ENCODE data around the gene DLG5. TPM values are rescaled to one million over a fixed set of nuclear protein-coding genes. Genes with fewer than 3 reads are reported as not detected.

DLG5 gene
- polyA plus RNA-seq, 1 of the 3 experiments (the other 2 are of a cell fraction), result 31.3 TPM

DNA sequence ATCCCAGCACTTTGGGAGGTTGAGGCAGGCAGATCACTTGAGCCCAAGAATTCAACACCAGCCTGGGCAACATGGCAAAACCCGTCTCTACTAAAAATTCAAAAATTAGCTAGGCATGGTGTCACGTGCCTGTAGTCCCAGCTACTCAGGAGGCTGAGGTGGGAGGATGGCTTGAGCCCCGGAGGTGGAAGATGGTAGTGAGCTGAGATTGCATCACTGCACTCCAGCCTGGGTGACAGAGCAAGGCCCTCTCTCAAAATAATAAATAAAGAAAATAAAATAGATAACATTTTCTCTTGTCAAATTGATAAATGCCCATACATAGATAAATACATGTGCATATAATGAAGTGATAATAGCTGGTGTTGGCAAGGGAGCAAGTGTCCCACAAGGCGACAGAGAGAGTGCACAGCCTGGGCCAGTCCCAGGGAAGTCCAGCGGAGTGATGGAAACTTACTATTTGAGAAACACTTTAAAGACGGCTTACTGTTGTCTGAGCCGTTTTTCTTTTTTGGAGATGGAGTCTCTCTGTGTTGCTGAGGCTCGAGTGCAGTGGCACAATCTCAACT, 33.4 kb upstream of the DLG5 start:
- Histone ChIP-seq H3F3A (replicated peaks; ENCODE audit: insufficient read depth) (no peaks in the 10 kb centered on the region), H3K9me3 (no peaks in the 10 kb centered on the region), H3K79me2 (ENCODE audit: insufficient read depth) (no peaks in the 10 kb centered on the region), H3K36me3 (replicated peaks in 1 of 2; ENCODE audit: control insufficient read depth in 1 of 2, insufficient read depth in 2 of 2, low read length in 1 of 2) (no peaks in the 10 kb centered on the region), H4K20me1 (ENCODE audit: insufficient read depth) (no peaks in the 10 kb centered on the region), H3K9me2 (no peaks in the 10 kb centered on the region), H3K9ac (no peak overlapping the region), H3K27ac (ENCODE audit: low read depth in 2 of 2, low read length in 1 of 2) (no peak overlapping the region), H3K4me3 (ENCODE audit: low read depth in 2 of 2, low read length in 1 of 2) (no peak overlapping the region), H2AFZ (ENCODE audit: low read depth) (no peak overlapping the region), H3K27me3 (ENCODE audit: insufficient read depth) (no peaks in the 10 kb centered on the region), H3K4me1 (ENCODE audit: control insufficient read depth in 1 of 2, insufficient read depth in 2 of 2, low read depth in 1 of 2, low read length in 1 of 2) (no peaks in the 10 kb centered on the region; a peak in 1 of 4 replicates), H3K4me2 (no peak overlapping the region)
- TF ChIP-seq GATA2 (CRISPR knock-in tag; IDR thresholded peaks at IDR 0.05) (no peak), RXRA (IDR thresholded peaks at IDR 0.05; ENCODE audit: borderline replicate concordance, low read depth) (no peak), EP300 (IDR thresholded peaks at IDR 0.05; ENCODE audit: borderline replicate concordance in 1 of 2, low read depth in 1 of 2, low read length in 1 of 2) (no peak)
- TF ChIP-seq, protein P1, sequence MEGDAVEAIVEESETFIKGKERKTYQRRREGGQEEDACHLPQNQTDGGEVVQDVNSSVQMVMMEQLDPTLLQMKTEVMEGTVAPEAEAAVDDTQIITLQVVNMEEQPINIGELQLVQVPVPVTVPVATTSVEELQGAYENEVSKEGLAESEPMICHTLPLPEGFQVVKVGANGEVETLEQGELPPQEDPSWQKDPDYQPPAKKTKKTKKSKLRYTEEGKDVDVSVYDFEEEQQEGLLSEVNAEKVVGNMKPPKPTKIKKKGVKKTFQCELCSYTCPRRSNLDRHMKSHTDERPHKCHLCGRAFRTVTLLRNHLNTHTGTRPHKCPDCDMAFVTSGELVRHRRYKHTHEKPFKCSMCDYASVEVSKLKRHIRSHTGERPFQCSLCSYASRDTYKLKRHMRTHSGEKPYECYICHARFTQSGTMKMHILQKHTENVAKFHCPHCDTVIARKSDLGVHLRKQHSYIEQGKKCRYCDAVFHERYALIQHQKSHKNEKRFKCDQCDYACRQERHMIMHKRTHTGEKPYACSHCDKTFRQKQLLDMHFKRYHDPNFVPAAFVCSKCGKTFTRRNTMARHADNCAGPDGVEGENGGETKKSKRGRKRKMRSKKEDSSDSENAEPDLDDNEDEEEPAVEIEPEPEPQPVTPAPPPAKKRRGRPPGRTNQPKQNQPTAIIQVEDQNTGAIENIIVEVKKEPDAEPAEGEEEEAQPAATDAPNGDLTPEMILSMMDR (IDR thresholded peaks at IDR 0.05), result no peak
- TF ChIP-seq, protein P2, sequence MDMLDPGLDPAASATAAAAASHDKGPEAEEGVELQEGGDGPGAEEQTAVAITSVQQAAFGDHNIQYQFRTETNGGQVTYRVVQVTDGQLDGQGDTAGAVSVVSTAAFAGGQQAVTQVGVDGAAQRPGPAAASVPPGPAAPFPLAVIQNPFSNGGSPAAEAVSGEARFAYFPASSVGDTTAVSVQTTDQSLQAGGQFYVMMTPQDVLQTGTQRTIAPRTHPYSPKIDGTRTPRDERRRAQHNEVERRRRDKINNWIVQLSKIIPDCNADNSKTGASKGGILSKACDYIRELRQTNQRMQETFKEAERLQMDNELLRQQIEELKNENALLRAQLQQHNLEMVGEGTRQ (IDR thresholded peaks at IDR 0.05; ENCODE audit: borderline replicate concordance, low read depth, low read length), result no peak
- ChIA-PET CTCF (interaction anchor here (0.7 kb wide), 1 partner anchor 123 kb away, joined by 3 read pairs; no protein-coding TSS in a partner anchor), POLR2A (no interaction called here)
- no peak for DNase-seq
- WGBS (ENCODE audit: low lambda C conversion rate), result 91% methylated on average over 8 of the region's 8 CpGs

DNA sequence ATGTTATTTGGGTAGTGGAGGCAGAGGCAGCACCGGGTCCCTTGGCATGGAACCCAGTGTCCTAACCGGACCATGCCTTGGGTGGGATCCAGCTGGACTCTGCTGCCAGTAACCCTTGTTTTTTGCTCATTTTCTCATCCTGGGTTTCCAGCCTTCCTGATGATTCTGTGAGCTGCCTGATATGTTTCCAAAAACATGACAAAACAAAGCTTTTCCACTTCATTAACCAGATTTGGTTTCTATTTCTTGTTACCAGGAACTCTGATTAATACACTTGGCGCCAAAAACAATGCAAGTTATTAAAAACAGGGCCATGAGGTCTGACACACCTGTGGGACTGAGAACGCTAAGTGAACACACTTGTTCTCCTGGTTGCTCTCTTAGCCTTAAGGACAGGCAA, 32.8 kb upstream of the DLG5 start:
- Histone ChIP-seq H3K4me3 (ENCODE audit: low read depth in 2 of 2, low read length in 1 of 2) (no peak overlapping the region), H3K9me2 (no peaks in the 10 kb centered on the region), H3K4me1 (ENCODE audit: control insufficient read depth in 1 of 2, insufficient read depth in 2 of 2, low read depth in 1 of 2, low read length in 1 of 2) (no peaks in the 10 kb centered on the region; a peak in 1 of 4 replicates), H3K9ac (no peak overlapping the region), H3K27me3 (ENCODE audit: insufficient read depth) (no peaks in the 10 kb centered on the region), H2AFZ (ENCODE audit: low read depth) (no peak overlapping the region), H4K20me1 (ENCODE audit: insufficient read depth) (no peaks in the 10 kb centered on the region), H3K27ac (ENCODE audit: low read depth in 2 of 2, low read length in 1 of 2) (no peak overlapping the region), H3K4me2 (no peak overlapping the region), H3K79me2 (ENCODE audit: insufficient read depth) (no peaks in the 10 kb centered on the region), H3K36me3 (replicated peaks in 1 of 2; ENCODE audit: control insufficient read depth in 1 of 2, insufficient read depth in 2 of 2, low read length in 1 of 2) (no peaks in the 10 kb centered on the region), H3K9me3 (no peaks in the 10 kb centered on the region), H3F3A (replicated peaks; ENCODE audit: insufficient read depth) (no peaks in the 10 kb centered on the region)
- WGBS (ENCODE audit: low lambda C conversion rate), result 80% methylated on average over 4 of the region's 4 CpGs
- ChIA-PET POLR2A (no interaction called here), CTCF (no interaction called here)
- no peak for DNase-seq
- TF ChIP-seq FOSL2 (IDR thresholded peaks at IDR 0.05; ENCODE audit: borderline replicate concordance, low read depth), result no peak
- TF ChIP-seq JUND (IDR thresholded peaks at IDR 0.05), result no peak
- no peak for TF ChIP-seq RAD21 (IDR thresholded peaks at IDR 0.05; ENCODE audit: low read length)
- TF ChIP-seq, protein P3, sequence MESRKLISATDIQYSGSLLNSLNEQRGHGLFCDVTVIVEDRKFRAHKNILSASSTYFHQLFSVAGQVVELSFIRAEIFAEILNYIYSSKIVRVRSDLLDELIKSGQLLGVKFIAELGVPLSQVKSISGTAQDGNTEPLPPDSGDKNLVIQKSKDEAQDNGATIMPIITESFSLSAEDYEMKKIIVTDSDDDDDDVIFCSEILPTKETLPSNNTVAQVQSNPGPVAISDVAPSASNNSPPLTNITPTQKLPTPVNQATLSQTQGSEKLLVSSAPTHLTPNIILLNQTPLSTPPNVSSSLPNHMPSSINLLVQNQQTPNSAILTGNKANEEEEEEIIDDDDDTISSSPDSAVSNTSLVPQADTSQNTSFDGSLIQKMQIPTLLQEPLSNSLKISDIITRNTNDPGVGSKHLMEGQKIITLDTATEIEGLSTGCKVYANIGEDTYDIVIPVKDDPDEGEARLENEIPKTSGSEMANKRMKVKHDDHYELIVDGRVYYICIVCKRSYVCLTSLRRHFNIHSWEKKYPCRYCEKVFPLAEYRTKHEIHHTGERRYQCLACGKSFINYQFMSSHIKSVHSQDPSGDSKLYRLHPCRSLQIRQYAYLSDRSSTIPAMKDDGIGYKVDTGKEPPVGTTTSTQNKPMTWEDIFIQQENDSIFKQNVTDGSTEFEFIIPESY (IDR thresholded peaks at IDR 0.05; ENCODE audit: borderline replicate concordance, low read depth), result no peak
- TF ChIP-seq, protein P4, sequence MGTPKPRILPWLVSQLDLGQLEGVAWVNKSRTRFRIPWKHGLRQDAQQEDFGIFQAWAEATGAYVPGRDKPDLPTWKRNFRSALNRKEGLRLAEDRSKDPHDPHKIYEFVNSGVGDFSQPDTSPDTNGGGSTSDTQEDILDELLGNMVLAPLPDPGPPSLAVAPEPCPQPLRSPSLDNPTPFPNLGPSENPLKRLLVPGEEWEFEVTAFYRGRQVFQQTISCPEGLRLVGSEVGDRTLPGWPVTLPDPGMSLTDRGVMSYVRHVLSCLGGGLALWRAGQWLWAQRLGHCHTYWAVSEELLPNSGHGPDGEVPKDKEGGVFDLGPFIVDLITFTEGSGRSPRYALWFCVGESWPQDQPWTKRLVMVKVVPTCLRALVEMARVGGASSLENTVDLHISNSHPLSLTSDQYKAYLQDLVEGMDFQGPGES (IDR thresholded peaks at IDR 0.05; ENCODE audit: low read depth, low read length), result no peak
- no peak for TF ChIP-seq EP300 (IDR thresholded peaks at IDR 0.05; ENCODE audit: borderline replicate concordance in 1 of 2, low read depth in 1 of 2, low read length in 1 of 2)
- no peak for TF ChIP-seq TCF12 (IDR thresholded peaks at IDR 0.05)
- no peak for TF ChIP-seq RCOR1 (IDR thresholded peaks at IDR 0.05; ENCODE audit: low read length)
- TF ChIP-seq ELF1 (IDR thresholded peaks at IDR 0.05), result no peak
- TF ChIP-seq, protein P1 (IDR thresholded peaks at IDR 0.05), result no peak
- TF ChIP-seq SMC3 (IDR thresholded peaks at IDR 0.05; ENCODE audit: low read depth, low read length), result no peak
- TF ChIP-seq GATA2 (CRISPR knock-in tag; IDR thresholded peaks at IDR 0.05), result no peak
- no peak for TF ChIP-seq YY1 (IDR thresholded peaks at IDR 0.05; ENCODE audit: low read depth)
- TF ChIP-seq NFIC (IDR thresholded peaks at IDR 0.05; ENCODE audit: borderline replicate concordance), result no peak
- TF ChIP-seq, protein P2 (IDR thresholded peaks at IDR 0.05; ENCODE audit: borderline replicate concordance, low read depth, low read length), result no peak
- no peak for TF ChIP-seq FOXJ3 (CRISPR knock-in tag; IDR thresholded peaks at IDR 0.05)
- TF ChIP-seq RFX5 (IDR thresholded peaks at IDR 0.05; ENCODE audit: low read length), result no peak
